Limb (tissue), 2 donors: Measurements from ENCODE around the gene CCDC14.
A peak's percentile ranks its signal among the peaks of the same experiment; 100 is the strongest.
"Not testable (repeated sequence)": the region's sequence is repeated elsewhere in the genome, so short reads cannot be mapped to it uniquely, and the experiment has no call there.

Experiments
- DNase-seq, 2 donors: peaks; one replicate each; pipeline ENCODE4 v3.0.0-alpha.2; 2016; ENCODE audit errors: extremely low spot score in 2 of 2

Gene CCDC14

DNA sequence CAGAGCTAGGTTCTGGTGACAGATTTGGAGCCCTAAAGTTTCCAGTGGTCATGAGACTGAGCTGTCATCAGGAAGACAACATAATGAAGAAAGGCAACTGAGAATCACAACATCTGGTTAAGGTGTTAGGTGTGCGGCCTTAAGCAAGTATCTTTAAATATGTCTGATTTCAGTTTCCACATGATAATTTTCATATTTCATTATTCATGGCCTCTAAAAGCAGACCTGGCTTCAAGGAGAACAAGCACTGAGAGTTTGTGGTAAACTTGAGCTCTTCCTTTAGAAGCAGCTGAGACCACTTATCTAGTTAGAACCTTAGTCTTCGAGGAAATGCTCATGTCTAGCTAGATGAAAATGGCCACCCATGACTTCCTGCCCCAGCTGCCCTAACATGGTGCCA, 51.2 kb downstream of the CCDC14 start:
- DNase-seq, result no peak

GRCh38 chr3:123907720-123908119, 53.3 kb downstream of the CCDC14 start:
- no peak for DNase-seq

GRCh38 chr3:123899300-123899865, 61.6 kb downstream of the CCDC14 start:
- no peak for DNase-seq

DNA sequence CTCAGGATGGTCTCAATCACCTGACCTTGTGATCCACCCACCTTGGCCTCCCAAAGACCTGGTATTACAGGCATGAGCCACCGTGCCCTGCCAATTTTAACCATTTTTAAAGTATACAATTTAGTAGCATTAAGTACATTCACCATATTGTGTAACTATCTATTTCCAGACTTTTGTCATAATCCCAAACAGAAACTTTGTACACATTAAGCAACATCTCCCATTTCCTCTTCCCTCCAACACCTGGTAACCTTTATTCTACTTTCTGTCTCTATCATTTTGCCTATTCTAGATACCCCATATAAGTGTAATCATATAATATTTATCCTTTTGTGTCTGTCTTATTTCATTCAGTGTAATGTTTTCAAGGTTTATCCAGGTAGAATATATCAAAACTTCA, 68.0 kb downstream of the CCDC14 start:
- no peak for DNase-seq

DNA sequence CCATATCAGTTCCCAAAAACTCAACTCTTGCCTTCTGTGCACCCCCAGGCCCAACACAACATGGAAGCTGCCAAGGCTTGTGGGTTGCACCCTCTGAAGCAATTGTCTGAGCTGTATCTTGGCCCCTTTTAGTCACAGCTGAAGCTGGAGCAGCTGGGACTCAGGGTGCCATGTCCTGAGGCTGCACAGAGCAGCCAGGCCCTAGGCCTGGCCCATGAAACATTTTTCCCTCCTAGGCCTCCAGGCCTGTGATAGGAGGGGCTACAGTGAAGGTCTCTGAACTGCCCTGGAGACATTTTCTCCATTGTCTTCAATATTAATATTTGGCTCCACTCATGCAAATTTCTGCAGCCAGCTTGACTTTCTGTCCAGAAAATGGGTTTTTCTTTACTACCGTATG, 68.8 kb downstream of the CCDC14 start:
- no peak for DNase-seq

DNA sequence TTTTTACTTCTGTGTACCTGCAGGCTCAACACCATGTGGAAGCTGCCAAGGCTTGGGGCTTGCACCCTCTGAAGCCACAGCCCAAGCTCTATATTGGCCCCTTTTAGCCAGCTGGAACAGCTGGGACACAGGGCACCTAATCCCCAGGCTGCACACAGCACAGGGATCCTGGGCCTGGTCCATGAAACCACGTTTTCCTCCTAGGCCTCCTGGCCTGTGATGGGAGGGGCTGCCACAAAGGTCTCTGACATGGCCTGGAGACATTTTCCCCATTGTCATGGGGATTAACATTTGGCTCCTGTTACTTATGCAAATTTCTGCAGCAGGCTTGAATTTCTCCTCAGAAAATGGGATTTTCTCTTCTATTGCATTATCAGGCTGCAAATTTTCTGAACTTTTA, 70.0 kb downstream of the CCDC14 start:
- not testable (repeated sequence) for DNase-seq

DNA sequence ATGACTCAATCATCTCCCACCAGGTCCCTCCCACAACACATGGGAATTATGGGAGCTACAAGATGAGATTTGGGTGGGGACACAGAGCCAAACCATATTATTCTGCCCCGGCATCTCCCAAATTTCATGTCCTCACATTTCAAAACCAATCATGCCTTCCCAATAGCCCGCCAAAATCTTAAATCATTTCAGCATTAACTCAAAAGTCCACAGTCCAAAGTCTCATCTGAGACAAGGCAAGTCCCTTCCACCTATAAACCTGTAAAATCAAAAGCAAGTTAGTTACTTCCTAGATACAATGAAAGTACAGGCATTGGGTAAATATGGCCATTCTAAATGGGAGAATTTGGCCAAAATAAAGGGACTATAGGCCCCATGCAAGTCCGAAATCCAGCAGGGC, 70.9 kb downstream of the CCDC14 start:
- DNase-seq, result not testable (repeated sequence)

DNA sequence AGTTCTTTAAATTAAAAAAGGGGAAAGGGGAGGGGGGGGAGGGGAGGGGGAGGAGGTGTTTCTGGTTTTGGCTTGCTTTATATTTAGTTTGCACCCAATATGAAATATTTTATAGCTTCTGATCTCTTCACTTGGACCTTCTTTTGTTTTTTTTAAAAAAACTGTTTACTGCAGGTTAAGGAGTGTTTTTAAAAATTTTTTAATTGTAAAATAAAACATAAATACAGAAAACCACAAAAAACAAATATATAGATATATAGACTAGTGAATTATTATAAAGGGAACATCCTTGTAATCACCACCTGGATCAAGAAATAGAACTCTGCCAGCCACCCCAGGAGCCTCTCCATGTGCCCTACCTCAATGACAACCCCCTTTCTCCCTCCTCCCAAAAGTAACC, 76.0 kb downstream of the CCDC14 start:
- no peak for DNase-seq

DNA sequence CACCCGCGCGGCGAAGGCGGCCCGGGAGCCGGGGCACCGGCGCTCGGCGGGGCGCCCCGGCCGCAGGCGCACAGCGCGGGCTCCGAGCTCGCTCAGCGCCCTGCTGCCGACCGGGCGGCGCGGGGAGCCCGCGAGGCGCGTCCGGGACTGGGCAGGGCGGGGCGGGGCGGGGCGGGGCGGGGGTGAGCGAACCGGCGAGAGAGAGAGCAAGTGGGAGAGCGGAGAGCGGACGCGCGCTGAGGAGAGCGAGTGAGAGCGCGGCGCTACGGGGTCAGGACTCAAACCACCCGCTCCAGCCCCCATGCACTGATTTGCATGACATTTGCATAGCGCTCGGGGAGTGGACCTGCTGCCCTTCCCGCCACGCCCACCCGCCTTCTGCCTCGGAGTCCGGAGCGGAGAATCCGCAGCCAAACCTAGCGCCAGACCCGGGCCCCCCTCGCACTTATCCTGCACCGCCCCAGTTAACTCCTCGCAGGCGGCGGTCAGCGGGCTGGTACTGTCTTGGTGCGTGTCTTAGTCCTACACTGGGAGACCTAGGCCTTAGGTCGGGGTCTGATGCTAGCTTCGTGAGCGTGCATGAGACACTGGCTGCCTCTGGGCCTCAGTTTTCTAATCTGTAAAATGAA, 76.7 kb downstream of the CCDC14 start, which contains the start of gene MYLK:
Gene MYLK (minus strand): TSS at position 130 of the 629 bp plus-strand sequence. CDS start 90,491 bp downstream, outside the sequence.
- DNase-seq, result peak; percentile 69 to 80

- peak in 1 of 2 donors; percentile 59 for DNase-seq
Observed at GRCh38 chr3:123883701-123884202, 77.3 kb downstream of the CCDC14 start.

GRCh38 chr3:123883111-123883510, 77.9 kb downstream of the CCDC14 start:
- no peak for DNase-seq

GRCh38 chr3:123881771-123882170, 79.3 kb downstream of the CCDC14 start:
- DNase-seq, result no peak

- DNase-seq, result no peak
Observed at GRCh38 chr3:123880998-123881561, 79.9 kb downstream of the CCDC14 start.

DNA sequence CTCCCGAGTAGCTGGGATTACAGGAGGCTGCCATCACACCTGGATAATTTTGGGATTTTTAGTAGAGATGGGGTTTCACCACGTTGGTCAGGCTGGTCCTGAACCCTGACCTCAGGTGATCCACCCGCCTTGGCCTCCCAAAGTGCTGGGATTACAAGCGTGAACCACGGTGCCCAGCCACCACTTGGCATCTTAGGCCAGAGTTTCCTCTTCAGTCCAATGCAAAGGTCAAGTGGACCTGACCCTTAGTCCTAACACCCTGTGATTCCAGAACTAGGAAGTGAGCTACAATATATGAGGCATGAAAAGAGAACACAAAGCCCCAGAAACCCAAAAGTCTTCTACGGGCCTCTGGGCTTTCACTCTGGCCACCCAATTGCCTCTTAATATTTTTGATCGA, 82.2 kb downstream of the CCDC14 start:
- no peak for DNase-seq

DNA sequence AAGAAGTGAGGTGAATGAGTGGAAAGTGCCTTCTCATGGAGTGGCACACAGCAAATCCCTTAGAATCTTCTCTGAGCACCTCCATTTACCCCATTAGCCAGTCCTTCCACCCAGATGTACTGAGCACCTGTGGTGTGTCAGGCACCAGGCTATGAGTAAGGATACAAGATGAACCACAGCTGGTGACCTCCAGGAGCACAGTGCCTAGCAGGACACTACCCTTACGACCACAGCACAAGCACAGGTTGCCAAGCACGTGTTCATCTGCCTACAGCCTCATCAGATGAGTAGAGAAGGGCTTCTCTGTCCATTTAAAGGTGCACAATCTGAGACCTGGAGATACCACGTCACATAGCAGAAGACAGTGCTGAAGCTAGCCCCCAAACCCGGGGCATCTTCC, 83.1 kb downstream of the CCDC14 start:
- no peak for DNase-seq

DNA sequence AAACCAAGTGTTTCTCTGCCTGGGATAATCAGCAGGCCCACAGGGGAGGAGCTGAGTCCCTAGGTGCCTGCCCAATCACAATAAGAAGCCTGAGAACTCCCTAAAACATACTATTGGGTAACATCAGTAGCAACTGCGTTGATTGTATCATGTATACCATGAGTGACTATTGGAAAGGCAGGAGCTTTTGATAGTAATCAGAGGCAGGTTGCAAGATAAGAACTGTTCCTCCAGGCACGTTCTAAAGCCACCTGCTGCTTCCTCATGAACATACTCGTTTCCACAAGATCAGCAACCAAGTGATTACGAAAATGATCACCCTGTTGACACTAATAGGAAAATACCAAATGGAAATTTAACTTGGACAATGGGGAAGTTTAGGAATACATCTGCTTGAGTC, 83.6 kb downstream of the CCDC14 start:
- no peak for DNase-seq

GRCh38 chr3:123876858-123877257, 84.2 kb downstream of the CCDC14 start:
- DNase-seq, result no peak

GRCh38 chr3:123872621-123873020, 88.4 kb downstream of the CCDC14 start:
- DNase-seq, result no peak

GRCh38 chr3:123871946-123872345, 89.1 kb downstream of the CCDC14 start:
- DNase-seq, result no peak

DNA sequence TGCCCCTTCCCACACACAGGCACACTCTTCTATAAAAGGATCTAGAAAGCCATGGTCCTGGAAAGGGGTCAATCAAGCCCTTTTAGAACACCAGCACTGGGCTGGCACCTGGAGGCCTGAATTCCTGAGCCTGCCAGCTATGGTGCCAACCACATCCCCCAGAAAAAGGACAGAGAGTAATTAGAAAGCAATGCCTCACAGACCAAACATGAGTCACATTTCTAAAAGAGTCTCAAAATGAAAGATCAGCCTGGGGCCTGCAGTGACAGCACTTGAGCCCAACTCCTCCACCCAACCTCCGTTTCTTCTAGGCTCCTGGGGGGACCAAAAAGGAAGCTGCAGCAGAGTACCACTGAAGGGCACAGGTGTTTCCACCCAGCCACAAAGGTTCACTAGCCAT, 91.0 kb downstream of the CCDC14 start:
- no peak for DNase-seq

DNA sequence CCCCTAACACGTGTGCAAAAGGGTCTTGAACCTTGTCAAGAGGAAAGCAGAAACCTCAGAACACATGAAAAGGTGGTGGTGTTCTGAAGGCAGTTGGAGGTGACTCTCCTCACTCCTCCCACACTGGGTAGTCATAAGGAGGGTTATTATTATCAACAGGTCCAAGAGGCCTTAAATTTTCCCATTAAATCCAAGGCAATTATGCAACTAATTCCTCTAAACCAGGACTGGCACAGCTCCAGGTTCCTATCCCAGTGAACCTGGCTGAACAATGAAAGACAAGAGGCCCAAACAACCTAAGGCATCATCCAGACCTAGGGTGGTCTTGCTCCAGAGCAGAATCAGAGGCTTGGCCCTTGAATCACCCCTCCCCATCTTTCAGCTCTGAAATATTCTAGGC, 91.9 kb downstream of the CCDC14 start:
- no peak for DNase-seq

DNA sequence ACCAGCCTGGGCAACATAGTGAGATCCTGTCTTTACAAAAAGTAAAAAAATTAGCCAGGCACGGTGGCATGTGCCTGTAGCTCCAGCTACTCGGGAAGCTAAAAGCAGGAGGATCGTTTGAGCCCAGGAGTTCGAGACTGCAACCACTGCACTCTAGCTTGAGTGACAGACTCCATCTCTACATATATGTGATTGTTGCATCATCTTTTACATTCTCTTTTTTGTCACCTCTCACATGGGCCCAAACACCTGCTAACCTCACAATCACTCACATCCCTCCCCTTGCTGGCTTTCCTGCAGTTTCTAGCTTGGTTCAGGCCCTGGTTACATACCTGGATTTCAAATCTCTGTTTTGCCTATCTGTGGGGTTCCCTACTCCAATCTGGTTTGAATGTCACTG, 96.3 kb downstream of the CCDC14 start:
- DNase-seq, result no peak
